NCI-H82 (cell line): ENCODE data around the gene HOXD1.

ENCODE experiments used
- DNase-seq: peaks from one replicate; lab custom pipeline; 2025; lab: John Stamatoyannopoulos, UW

HOXD1 gene

DNA sequence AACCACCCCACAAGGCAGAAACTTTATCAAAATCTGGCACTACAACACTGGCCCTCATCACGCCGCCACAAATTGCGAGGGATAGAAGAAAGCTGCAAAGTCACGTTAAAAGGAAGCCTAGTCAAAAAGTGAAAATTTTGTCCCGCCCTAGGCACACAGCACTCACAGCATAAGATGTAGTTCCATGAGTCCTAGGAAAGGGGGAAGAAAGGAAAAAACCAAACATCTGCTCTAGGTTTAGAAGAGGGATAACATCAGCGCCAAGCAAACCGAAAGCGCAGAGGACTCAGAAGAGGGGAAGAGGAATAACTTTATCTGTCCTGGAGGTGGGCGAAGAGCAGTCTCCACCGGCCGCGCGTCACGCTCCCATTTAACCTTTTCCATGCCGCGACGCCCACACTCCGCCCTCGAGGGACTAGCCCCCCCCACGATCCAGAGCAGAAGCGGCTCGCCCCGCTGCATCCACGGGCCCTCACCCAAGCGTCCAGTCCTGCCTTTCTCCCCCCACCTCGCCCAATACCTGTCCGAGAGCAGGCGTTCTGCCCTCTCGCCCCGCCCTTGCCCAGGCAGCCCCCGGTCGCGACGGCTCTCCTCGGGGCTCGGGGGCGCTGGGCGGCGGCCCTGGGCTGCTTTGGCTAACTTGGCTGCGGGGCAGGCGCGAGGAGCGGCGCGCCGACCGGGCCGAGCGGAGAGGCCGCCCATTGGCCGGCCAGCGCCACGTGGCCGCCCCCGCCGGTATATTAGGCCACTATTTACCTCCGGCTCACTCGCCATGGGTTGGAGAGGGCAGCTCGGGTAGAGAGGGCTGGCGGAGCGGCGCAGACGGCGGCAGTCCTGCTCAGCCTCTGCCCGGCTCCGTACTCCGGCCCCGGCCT, at the start of gene HOXD1:
Gene HOXD1, plus strand, starts transcription at position 770 of the 875 bp plus-strand sequence. CDS start 134 bp downstream, outside the sequence.
- DNase-seq, result peak; percentile 64

DNA sequence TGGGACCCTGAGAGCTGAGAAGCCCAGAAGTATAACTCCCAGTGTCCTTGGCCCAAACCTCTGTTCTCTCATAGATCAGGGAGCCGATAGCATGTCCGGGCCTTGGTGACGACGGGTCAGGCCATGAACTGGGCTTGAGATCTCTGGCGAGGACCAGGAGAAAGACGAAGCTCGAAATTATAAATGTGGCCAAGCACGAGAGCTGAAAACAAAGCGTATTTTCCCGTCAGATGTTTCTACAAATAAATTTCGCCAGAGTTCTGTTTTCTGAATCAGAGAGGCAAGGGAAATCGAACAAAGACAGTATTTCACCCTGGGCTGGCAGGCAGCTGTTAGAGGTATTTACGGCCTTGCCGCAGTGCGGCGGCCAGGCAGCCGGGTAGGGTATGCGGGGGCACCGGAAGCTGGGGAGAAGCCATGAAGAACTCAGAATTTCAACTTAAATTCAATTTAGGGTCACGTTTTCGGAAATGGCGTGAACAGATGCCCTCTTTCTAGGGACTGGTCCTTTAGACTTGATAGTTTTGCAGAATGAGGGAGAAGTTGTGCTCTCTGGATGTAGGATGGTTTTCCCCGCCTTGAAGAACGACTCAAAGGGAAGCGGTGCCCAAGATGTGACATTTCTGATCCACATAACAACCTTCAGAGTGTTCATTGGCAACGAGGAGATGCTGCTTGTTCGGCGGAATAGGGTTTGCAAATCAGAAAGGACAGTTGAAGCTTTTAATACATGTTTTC, 49.4 kb upstream of the HOXD1 start:
- no peak for DNase-seq

DNA sequence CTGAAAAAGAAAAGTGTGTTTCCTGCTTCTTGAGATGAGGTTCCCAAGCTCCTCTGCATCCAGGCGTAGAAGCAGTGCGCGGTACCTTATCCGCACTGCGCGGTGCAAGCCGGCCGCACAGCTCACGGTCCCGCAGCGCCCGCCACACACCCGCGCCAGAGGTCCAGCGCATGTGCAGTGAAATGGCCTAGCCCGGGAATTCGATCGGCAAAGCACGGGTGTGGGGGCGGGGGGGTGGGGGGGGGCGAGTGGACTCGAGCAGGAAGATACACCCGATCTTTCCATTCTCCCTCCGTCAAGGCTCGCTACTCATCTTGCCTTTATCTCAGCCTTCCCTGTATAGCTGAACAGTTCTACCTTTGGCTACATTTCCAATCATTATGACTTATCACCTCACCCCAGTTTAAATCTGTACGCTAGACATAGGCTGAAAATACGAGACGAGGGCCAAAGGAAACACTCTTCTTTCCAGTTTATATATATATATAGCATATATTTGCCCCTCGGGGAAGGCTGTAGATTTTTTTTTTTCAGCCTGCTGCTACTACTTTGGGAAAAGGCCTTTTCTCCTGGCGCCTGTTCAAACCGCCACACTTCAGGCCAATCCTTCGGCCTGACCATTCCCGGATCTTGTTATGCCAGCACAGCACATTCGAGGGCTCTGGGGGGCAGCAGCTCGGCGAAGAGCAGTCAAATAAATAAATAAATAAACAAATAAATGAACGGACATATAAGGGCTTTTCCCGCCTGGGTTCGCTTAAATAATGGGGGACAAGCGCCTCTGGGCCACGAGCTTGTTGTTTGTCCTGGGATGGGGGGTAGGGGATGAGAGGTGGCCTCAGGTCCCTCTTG, 48.6 kb upstream of the HOXD1 start:
- DNase-seq, result no peak

DNA sequence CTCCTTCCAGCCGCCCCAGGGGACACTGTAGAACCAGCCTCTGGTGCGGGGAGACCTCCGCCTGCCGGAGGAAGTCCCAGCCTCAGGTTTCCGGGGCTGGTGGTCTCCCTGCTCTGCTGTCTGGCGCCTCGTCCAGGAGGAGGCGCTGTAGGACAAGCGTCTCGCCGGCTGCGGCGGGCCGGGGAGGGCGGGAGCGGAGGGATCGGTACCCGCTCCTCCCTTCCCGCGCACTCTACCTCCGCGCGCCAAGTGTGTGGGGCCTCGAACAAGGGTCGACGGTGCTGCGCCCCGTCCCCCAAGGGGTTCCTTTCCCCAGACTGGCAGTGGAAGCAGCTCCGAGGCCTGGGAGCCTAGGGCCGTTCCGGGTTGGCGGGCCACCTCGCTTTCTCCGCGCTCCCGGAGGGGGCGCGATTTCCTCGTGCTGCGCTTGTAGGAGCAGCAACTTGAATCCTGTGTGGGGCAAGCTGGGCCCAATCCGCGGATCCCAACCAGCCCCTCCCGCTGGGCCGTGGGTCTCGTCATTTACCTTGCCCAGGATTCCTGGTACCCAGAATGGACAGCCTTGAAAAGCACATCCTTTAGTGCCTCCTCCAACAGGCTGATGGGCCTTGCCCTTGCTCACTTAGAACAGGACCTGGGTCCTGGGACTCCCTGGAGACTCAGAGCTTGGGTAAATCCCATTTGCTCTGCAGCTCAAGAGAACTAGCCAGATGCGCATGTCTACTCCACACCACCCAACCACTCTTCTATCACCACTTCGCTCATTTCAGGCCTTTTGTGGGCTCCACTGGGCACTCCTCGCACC, 47.8 kb upstream of the HOXD1 start:
- DNase-seq, result peak; percentile 93

DNA sequence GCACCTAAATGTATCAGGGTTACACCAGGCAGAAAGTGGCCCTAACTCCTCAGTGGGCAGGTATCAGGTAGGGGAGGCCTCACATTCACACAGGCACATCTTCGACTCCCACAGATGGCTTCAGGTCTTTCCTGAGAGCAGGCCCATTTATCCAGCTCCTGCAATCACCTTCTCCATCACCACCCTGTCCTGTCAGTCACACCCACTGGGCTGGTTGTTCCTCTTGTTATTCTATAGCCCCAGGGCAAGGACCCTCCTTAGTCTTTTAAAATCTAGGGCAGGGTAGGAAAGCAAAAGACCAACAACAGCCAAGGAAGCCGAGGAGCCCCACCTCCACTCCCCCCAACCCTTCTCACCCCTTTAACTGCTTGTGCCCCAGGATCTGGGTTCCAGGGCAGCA, 46.2 kb upstream of the HOXD1 start:
- no peak for DNase-seq

DNA sequence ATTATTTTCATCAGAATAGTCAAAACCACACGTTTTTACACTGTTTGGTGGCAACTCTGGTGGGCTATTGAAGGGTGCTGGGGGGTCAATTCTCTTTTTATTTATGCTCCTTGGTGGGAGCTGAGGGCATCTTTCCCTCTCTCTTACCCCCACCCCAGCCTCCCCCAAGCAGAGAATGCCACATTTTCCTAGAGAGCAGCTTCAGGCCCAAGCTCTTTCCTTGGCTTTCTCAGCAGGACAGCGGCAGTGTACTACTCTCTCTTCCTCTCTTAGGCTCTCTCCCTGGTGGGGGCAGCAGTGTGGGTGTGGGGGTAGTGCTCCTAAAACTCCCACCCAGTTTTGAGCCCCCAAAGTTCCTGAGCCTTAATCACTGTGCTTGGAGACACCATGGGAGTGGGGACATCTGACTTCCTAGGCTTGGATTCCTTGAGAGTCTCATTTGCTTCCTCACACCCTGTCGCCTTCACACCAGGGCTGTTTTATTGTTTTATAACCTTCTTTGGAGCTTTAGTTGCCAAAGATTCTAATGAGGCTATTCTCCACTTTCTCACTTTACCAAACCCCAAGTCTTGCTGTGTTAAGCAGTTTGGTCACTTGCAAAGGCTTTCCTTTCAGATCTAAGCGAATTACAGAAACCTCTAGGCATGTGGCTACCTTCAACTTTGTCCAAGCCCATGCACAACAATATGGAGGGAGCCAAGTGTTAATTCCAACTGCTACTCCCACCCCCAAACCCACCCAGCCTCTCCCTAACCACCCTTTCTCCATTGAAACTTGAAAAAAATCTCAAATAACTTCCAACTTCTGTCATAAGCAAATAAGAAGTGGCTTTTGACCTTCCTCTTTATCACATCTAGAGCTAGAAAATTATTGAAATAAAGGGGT, 43.1 kb upstream of the HOXD1 start:
- no peak for DNase-seq

DNA sequence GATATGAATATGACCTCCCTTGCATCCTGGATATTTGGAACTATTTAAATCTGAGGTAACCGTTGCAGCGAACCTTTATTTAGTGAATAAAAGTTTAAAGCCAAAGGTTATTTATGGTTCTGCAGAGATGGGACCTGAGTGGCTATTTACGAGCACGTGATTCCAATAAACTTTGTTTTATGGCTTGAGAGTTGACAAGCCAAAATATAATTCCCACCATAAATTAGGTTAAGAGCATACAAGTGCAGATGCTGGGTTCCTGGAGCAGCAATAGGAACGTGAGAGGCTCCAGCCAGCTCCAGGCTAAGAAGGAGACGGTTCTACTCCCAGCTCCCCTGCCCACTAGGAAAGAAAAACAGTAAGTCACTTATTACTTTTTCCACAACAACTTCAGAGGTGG, 42.4 kb upstream of the HOXD1 start:
- no peak for DNase-seq

DNA sequence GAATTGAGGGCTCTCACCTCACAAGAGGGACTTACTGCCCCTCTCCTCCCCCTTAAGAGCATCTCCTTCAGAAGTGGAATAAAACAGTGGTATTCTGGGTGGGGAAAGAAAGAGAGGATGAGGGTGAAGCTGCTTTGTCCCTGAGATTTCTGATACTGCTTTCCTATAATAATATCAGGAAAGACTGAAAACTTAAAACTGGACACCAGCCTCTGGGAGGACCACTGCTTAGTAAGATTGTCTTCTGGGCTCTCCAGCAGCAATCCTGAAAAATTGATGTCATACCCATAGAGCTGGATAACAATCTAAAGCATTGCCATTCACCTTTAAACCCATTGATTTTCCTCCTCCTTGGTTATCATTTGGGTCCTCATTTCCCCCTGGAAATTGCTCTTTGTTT, 41.8 kb upstream of the HOXD1 start:
- DNase-seq, result no peak

DNA sequence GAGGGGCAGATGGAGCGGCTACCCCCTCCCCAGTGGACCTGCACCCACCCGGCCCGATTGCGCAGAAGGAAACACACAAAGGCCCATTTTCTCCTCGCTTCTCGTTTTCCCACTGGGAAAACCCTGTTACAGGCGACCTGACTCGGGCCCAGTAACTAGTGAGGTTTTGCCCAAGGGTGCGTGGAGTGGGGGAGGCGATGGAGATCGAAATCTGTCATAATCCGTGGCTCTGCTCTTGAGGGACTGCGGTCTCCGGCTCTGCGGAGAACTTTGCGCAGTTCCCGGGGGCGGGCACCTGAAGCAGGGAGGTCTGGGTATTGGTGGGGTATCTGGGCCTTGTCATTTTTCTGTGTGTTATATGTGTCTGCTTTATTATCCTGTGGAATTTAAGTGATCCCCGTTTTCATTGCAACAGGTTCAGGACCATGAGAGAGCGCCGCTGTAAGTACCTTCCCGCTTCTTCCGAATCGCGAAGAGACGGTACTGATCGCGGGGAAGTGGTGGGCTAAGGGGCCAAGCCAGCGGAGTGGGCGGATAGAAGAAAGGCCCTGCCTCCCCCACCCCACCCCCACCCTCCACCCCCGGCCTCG, 41.2 kb upstream of the HOXD1 start:
- DNase-seq, result no peak

DNA sequence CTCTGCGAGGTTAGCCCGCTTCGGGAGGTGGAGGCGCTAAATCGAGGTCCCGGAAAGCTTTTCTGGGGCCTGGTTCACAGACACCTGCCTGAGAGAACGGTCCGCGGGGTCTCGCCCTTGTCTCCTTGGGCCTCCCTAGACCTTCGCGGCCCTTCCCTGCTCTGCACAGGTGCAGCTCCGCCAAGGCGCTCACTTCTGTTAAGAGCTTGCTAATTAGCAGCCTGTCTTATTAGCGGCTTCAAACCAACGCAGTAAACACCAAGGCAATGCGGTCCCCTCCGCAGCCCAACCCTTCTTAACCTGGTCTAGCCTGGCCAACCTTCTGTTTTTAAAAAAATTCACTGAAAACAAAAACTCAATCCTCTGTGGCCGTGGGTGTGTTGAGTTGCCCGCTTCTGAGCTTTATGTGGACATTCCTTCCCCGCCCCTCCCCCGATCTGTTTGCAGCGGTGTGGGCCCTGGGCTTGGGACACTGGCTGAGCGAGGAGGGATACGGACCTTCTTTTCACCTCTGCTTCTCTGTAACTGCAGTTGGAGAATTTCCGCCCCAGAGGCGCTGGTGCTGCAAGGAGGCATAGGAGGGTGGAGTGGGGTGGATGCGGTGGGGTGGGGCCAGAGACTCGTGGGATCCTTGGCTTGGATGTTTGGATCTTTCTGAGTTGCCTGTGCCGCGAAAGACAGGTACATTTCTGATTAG, 40.5 kb upstream of the HOXD1 start:
- DNase-seq, result no peak

DNA sequence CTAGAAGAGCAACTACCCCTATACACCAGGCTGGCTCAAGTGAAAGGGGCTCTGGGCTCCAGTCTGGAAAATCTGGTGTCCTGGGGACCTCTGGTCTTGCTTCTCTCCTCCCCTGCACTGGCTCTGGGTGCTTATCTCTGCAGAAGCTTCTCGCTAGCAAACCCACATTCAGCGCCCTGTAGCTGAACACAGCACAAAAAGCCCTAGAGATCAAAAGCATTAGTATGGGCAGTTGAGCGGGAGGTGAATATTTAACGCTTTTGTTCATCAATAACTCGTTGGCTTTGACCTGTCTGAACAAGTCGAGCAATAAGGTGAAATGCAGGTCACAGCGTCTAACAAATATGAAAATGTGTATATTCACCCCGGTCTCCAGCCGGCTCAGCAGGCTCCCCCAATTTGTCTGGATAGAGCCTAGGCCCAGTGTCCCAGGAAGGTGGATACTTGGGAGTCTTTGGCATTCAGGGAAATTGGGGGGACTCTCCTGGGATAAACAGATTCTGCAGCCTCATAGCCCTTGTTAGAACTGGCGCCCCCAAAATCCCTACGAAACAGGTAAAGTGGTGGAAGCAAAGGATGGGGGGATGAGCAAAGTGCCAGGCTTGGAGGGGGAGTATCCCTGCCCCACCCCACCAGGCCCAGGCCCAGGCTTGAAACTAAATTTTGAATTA, 39.6 kb upstream of the HOXD1 start:
- DNase-seq, result no peak

DNA sequence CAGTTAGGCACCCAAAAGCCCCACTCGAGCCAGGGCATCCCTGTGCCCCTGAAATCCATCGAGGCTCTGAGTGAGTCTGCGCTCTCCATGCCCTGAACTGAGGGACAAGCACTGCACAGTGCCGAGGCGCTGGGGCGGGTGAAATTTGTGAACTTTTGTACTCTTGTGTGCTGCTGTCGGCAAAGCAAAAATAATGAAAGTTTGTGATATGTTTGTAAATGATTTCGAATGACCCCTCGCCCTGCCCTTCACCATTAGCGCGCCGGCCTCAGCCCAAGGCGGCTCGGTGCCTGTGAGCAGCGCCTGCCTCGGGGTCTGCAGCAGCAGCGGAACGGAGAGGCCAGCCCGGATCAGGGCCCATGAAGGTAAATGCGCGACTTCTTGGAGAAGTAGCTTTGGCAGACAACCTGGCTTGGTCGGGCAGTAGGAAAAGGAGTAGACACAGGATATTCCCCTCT, 39.0 kb upstream of the HOXD1 start:
- no peak for DNase-seq

DNA sequence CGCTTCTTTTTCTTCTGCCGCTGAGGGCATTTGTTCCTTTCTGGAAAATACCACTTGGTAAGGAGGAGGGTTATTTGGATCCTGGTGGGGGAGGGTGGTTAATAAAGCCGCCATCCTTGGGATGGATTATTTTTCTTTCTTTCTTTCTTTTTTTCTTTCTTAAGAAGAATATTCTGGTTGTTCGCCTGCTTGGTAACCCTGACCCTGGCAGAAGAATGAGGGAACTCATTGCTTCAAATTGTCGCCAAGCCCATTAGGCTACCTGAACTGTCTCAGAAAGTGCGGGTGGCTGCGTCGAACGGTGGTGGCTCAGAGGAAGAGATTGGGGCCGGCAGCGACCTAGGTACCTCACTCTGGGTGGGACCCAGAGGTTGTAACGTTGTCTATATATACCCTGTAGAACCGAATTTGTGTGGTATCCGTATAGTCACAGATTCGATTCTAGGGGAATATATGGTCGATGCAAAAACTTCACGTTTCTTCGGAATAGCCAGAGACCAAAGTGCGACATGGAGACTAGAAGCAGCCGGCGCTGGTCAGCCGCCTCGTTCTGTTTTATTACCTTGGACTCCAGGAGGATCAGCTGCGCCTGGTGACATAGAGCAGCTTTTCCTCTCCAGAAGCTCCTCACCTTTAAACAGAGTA, 38.4 kb upstream of the HOXD1 start:
- DNase-seq, result no peak

DNA sequence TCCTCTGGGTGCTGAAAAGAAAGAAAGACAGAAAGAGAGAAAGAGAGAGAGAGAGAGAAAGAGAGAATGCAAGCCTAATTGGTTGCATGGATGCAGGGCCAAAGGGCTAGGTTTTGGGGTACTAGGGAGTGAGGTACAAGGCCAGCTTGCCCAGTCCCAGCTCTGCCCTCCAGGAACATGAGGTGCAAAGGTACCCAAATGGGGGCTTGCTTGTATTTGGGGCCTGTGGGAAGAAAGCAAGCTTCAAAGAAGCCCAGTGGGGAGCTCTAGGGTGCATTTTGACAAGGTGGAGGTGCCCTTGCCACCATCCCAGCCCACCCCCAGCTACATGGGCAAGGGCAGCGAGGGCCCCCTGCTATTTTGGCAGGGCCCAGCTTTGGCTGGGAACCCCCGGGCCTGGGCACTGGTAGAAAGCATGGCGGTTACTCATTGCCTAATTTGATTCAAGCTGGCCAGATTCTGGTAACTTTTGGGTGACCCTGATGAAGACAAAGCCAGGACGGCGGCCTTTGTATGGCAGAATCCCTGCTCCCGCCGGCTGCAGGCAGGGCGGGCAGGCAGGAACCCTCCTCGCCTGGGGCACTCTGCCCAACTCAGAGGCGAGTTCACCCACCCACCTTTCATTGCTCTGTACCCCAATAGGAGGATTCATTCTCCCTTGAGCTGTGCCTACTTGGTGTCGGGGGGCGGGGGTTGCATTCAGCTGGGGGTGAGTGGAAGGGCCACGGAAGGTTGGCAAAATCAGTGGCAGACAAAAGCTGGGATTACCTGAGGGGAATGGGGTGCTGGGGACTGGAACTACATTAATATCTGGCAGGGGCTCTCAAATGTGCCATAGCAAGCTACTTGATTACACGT, 37.7 kb upstream of the HOXD1 start:
- DNase-seq, result no peak

DNA sequence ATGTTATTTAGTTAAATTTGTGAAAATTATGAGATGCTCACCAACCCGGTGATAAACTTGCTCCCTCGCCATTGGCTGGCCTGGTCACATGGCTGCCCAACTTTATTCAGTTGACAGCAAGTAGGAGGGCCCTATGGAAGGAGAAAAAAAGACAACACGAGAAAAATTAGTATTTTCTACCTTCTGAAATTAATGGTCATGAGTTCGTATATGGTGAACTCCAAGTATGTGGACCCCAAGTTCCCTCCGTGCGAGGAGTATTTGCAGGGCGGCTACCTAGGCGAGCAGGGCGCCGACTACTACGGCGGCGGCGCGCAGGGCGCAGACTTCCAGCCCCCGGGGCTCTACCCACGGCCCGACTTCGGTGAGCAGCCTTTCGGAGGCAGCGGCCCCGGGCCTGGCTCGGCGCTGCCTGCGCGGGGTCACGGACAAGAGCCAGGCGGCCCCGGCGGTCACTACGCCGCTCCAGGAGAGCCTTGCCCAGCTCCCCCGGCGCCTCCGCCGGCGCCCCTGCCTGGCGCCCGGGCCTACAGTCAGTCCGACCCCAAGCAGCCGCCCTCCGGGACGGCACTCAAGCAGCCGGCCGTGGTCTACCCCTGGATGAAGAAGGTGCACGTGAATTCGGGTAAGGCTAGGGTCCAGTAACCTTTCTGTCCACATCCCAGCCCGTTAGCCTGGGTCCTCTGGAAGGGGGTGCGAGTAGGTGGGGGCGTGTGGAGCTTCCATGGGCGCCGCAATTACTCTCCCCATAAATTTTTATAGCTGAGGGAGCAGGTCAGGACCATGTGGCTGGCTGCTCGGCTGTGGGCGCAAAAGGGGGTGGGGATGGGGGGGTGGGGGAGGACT, 36.8 kb upstream of the HOXD1 start, which contains the start of gene HOXD4:
Gene HOXD4, plus strand, starts transcription at position 109 of the 846 bp plus-strand sequence. Its CDS starts 84 bp downstream, at position 193.
- no peak for DNase-seq
